SK-N-DZ (cell line): ENCODE data around the gene ABHD10.
A peak's percentile ranks its signal among the peaks of the same experiment; 100 is the strongest.

Experiments
- DNase-seq: peaks from one replicate; pipeline ENCODE4 v3.0.0-alpha.2; 2015; ENCODE audit warnings: low spot score

The ABHD10 gene

GRCh38 chr3:111965484-111965883, 13.3 kb upstream of the ABHD10 start:
- DNase-seq = no peak

- no peak for DNase-seq
Observed at GRCh38 chr3:111967068-111967467, 11.8 kb upstream of the ABHD10 start.

GRCh38 chr3:111967651-111968274, 11.1 kb upstream of the ABHD10 start:
- DNase-seq = peak; percentile 77

GRCh38 chr3:111968319-111969054, 10.3 kb upstream of the ABHD10 start:
- no peak for DNase-seq

GRCh38 chr3:111970376-111970775, 8.4 kb upstream of the ABHD10 start:
- no peak for DNase-seq

GRCh38 chr3:111971533-111972130, 7.2 kb upstream of the ABHD10 start:
- peak; percentile 28 for DNase-seq

GRCh38 chr3:111972891-111973290, 5.9 kb upstream of the ABHD10 start:
- DNase-seq = no peak

- DNase-seq = no peak
Observed at GRCh38 chr3:111975131-111975530, 3.7 kb upstream of the ABHD10 start.

- DNase-seq = no peak
Observed at GRCh38 chr3:111976254-111976653, 2.6 kb upstream of the ABHD10 start.

- DNase-seq = no peak
Observed at GRCh38 chr3:111979434-111980038, 710 bp downstream of the ABHD10 start.

GRCh38 chr3:111980716-111981456, 2.1 kb downstream of the ABHD10 start:
- no peak for DNase-seq

- DNase-seq = no peak
Observed at GRCh38 chr3:111981457-111981763, 2.6 kb downstream of the ABHD10 start.

GRCh38 chr3:111984636-111985298, 5.9 kb downstream of the ABHD10 start:
- DNase-seq = no peak

GRCh38 chr3:111986800-111987199, 8.0 kb downstream of the ABHD10 start:
- DNase-seq = no peak

- DNase-seq = peak; percentile 57
Observed at GRCh38 chr3:111989061-111989678, 10.3 kb downstream of the ABHD10 start.

GRCh38 chr3:111993038-111993437, 14.2 kb downstream of the ABHD10 start:
- DNase-seq = no peak

- DNase-seq = peak; percentile 78
Observed at GRCh38 chr3:111998636-111999483, 20.0 kb downstream of the ABHD10 start, which contains the start of gene TAGLN3. TSS of gene TAGLN3 (plus strand) at chr3:111998922. CDS start at chr3:111999423, 501 bp downstream.

GRCh38 chr3:111999484-112000324, 20.9 kb downstream of the ABHD10 start:
- DNase-seq = peak; percentile 21

GRCh38 chr3:112000367-112000771, 21.5 kb downstream of the ABHD10 start:
- DNase-seq = no peak
